PC-3 (cell line): ENCODE measurements around the gene ZNF839. TPM values are rescaled to one million over a fixed set of nuclear protein-coding genes. Genes with fewer than 3 reads are reported as not detected.

Source experiments
- ATAC-seq: fragments of 200-7000 bp; cut with Tn5 transposase; 2 replicates; pipeline ENCODE4 v1.9.1; 2020; ENCODE audit warnings: mild to moderate bottlenecking, moderate library complexity
- BruUV-seq: library from RNA; stranded (reverse); fragments of 400-500 nt; replicated peaks from 2 replicates; lab custom pipeline; 2021; lab: Mats Ljungman, UMichigan
- CTCF ChIA-PET: fragments of 300-600 bp; sonication (Branson Sonifier 250); formaldehyde crosslinking; loops from one replicate; lab custom pipeline; 2022; ENCODE audit warnings: antibody characterized with exemption; lab: Charles Lee
- POLR2A ChIA-PET: fragments of 300-600 bp; sonication (Branson Sonifier 250); formaldehyde crosslinking; loops from one replicate; lab custom pipeline; 2022; ENCODE audit warnings: antibody characterized with exemption; ENCODE audit not compliant: unreplicated experiment; lab: Charles Lee
- DNase-seq: peaks from one replicate; pipeline ENCODE4 v3.0.0-alpha.2; 2015
- H2AFZ ChIP-seq: fragments of 300-600 bp; sonication (generic); 2 replicates; pipeline ENCODE4 v1.6.0; 2016; ENCODE audit warnings: antibody characterized with exemption, low read length
- H3F3A ChIP-seq: fragments of 300-600 bp; sonication (generic); one replicate; pipeline ENCODE4 v1.6.0; 2017; ENCODE audit warnings: antibody characterized with exemption, low read length, control low read depth, mild to moderate bottlenecking; ENCODE audit not compliant: unreplicated experiment
- H3K27ac ChIP-seq: fragments of 300-600 bp; sonication (generic); 2 replicates; pipeline ENCODE4 v1.5.1; 2016; ENCODE audit warnings: mild to moderate bottlenecking, low read length
- H3K27me3 ChIP-seq: fragments of 300-600 bp; sonication (generic); 2 replicates; pipeline ENCODE4 v1.6.1; 2016; ENCODE audit warnings: low read length, mixed read lengths
- H3K36me3 ChIP-seq: fragments of 300-600 bp; sonication (generic); 2 replicates; pipeline ENCODE4 v1.6.1; 2016; ENCODE audit warnings: low read depth, mixed run types, low read length, mixed read lengths
- H3K4me1 ChIP-seq: fragments of 300-600 bp; sonication (generic); 2 replicates; pipeline ENCODE4 v1.5.1; 2016; ENCODE audit warnings: low read length; ENCODE audit not compliant: insufficient read depth
- H3K4me2 ChIP-seq: fragments of 300-600 bp; sonication (generic); 2 replicates; pipeline ENCODE4 v1.6.0; 2016; ENCODE audit warnings: low read length
- H3K4me3 ChIP-seq: fragments of 300-600 bp; sonication (generic); 2 replicates; pipeline ENCODE4 v1.5.1; 2016; ENCODE audit warnings: mild to moderate bottlenecking, low read length, mixed read lengths
- H3K79me2 ChIP-seq: fragments of 300-600 bp; sonication (generic); 2 replicates; pipeline ENCODE4 v1.6.1; 2017; ENCODE audit warnings: low read length, mixed read lengths
- H3K9ac ChIP-seq: fragments of 300-600 bp; sonication (generic); 2 replicates; pipeline ENCODE4 v1.6.0; 2016; ENCODE audit warnings: mild to moderate bottlenecking, low read length
- H3K9me2 ChIP-seq: fragments of 300-600 bp; sonication (generic); replicated peaks from 2 replicates; pipeline ENCODE4 v1.6.1; 2016; ENCODE audit warnings: mixed run types, low read length, mixed read lengths
- H3K9me3 ChIP-seq: fragments of 300-600 bp; sonication (generic); 2 replicates; pipeline ENCODE4 v1.6.1; 2016; ENCODE audit warnings: low read length, mixed read lengths
- H4K20me1 ChIP-seq: fragments of 300-600 bp; sonication (generic); 2 replicates; pipeline ENCODE4 v1.6.1; 2016; ENCODE audit warnings: low read length, mixed read lengths
- EZH2 ChIP-seq: fragments of 300-600 bp; sonication (generic); IDR thresholded peaks from one replicate; pipeline ENCODE4 v1.6.1; 2017; ENCODE audit warnings: antibody characterized with exemption, mild to moderate bottlenecking, low read length; ENCODE audit not compliant: unreplicated experiment
- EZH2phosphoT487 ChIP-seq: fragments of 300-600 bp; sonication (generic); IDR thresholded peaks from 2 replicates; pipeline ENCODE4 v1.6.1; 2018; ENCODE audit warnings: mild to moderate bottlenecking, antibody characterized with exemption, low read length, borderline replicate concordance
- intact Hi-C: fragments of 100-400 bp; cut with micrococcal nuclease; formaldehyde crosslinking; loops from 2 replicates; pipeline ENCODE4 v1.9.0; 2023
- total RNA-seq: library from RNA; depleted of rRNA; stranded (reverse); fragments of >200 nt; gene quantifications from 2 replicates; pipeline ENCODE4 v1.2.3, GENCODE V29; 2014
- TF ChIP-seq, protein P1 (sequence below): fragments of 300-600 bp; sonication (generic); conservative IDR thresholded peaks from 2 replicates; pipeline ENCODE4 v1.5.1; 2017; ENCODE audit warnings: antibody characterized with exemption, low read depth, mild to moderate bottlenecking, low read length

ZNF839 gene
- total RNA-seq, 1 experiment from 2014 or later: 13.2 TPM

DNA sequence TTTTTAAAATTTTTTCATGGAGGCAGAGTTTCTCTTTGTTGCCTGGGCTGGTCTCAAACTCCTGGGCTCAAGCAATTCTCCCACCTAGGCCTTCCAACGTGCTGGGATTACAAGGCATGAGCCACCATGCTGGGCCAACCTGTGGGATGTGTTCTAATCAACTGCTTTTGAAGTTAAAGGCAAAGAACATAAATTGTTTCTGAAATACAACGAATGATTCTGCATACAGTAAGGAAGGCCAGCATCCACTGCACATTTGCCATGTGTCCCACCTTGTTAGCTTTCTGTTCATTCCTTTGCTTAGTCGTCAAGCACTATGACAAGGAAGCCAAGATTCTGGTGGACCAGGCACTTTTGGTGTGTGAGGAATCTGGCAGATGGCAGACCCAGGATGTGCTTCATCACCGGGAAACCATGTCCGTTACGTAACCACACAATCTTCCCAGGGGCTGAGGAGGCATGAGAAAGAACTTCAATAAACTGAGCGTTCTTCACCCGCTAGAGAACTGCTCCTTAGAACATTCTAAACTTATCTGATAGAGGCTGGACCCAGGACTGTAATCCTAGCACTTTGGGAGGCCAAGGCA is 39.1 kb upstream of the ZNF839 start:
- TSS peak; percentile 94 for BruUV-seq
- Histone ChIP-seq H3F3A (peaks cover 27% of the 10 kb centered on the region), H3K27ac (peak overlapping the region; percentile 99), H2AFZ (no peak overlapping the region), H4K20me1 (no peaks in the 10 kb centered on the region), H3K27me3 (no peaks in the 10 kb centered on the region), H3K4me3 (peak overlapping the region; percentile 11; the same call in 1 of the 2 replicates), H3K9me2 (no peaks in the 10 kb centered on the region), H3K9ac (peak overlapping the region; percentile 93), H3K4me1 (peaks cover 74% of the 10 kb centered on the region), H3K36me3 (peaks cover 42% of the 10 kb centered on the region), H3K79me2 (peaks cover 72% of the 10 kb centered on the region), H3K9me3 (no peaks in the 10 kb centered on the region), H3K4me2 (peak overlapping the region; percentile 52)
- ATAC-seq (peak; percentile 39), DNase-seq (peak; percentile 95)
- intact Hi-C loops: loop anchor here (1.0 kb wide), 1 partner anchor 25 kb away; the partner anchor contains the start of gene MOK
- TF ChIP-seq, protein P1, sequence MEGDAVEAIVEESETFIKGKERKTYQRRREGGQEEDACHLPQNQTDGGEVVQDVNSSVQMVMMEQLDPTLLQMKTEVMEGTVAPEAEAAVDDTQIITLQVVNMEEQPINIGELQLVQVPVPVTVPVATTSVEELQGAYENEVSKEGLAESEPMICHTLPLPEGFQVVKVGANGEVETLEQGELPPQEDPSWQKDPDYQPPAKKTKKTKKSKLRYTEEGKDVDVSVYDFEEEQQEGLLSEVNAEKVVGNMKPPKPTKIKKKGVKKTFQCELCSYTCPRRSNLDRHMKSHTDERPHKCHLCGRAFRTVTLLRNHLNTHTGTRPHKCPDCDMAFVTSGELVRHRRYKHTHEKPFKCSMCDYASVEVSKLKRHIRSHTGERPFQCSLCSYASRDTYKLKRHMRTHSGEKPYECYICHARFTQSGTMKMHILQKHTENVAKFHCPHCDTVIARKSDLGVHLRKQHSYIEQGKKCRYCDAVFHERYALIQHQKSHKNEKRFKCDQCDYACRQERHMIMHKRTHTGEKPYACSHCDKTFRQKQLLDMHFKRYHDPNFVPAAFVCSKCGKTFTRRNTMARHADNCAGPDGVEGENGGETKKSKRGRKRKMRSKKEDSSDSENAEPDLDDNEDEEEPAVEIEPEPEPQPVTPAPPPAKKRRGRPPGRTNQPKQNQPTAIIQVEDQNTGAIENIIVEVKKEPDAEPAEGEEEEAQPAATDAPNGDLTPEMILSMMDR: no peak
- TF ChIP-seq EZH2phosphoT487 (no peak), EZH2 (no peak)
- ChIA-PET CTCF (no interaction called here), POLR2A (no interaction called here)

DNA sequence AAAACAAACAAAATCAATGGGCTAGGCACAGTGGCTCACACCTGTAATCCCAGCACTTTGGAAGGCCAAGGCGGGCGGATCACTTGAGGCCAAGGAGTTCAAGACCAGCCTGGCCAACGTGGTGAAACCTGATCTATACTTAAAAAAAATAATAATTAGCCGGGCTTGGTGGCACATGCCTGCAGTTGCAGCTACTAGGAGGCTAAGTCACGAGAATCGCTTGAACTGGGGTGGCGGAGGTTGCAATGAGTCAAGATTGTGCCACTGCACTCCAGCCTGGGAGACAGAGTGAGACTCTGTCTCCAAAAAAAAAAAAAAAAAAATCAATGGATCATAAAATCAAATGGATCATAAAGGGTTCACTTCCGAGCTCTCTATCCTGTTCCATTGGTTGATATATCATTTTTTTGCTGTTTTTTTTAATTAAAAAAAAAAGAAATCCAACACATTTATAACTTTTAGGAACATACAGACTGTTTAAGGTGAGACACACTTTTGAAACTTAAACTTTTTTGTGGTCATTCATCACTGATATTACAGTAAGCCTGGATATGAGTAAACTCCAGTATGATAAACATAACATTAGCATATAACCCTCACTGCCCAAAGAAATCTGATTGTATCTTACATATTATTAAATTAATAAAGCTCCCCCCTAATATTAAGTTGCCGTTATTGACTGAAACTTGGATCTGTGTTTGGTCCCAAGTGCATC is 36.6 kb upstream of the ZNF839 start:
- DNase-seq (no peak), ATAC-seq (no peak)
- BruUV-seq: no TSS peak
- H3K9me3 ChIP-seq: no peaks in the 10 kb centered on the region
- peak overlapping the region; percentile 2; the same call in 1 of the 2 replicates for H3K9ac ChIP-seq
- peaks cover 56% of the 10 kb centered on the region for H3K4me1 ChIP-seq
- ChIA-PET CTCF (no interaction called here), POLR2A (no interaction called here)
- H4K20me1 ChIP-seq: no peaks in the 10 kb centered on the region
- no peak overlapping the region for H3K4me2 ChIP-seq
- peaks cover 29% of the 10 kb centered on the region for H3K36me3 ChIP-seq
- no peak overlapping the region for H2AFZ ChIP-seq
- no peaks in the 10 kb centered on the region for H3K27me3 ChIP-seq
- H3F3A ChIP-seq: peaks cover 27% of the 10 kb centered on the region
- intact Hi-C loops: no loop called here
- no peak overlapping the region for H3K4me3 ChIP-seq
- TF ChIP-seq, protein P1: no peak
- no peak for TF ChIP-seq EZH2phosphoT487
- no peak for TF ChIP-seq EZH2
- H3K9me2 ChIP-seq: no peaks in the 10 kb centered on the region
- peaks cover 72% of the 10 kb centered on the region for H3K79me2 ChIP-seq
- peak overlapping the region; percentile 99 for H3K27ac ChIP-seq

DNA sequence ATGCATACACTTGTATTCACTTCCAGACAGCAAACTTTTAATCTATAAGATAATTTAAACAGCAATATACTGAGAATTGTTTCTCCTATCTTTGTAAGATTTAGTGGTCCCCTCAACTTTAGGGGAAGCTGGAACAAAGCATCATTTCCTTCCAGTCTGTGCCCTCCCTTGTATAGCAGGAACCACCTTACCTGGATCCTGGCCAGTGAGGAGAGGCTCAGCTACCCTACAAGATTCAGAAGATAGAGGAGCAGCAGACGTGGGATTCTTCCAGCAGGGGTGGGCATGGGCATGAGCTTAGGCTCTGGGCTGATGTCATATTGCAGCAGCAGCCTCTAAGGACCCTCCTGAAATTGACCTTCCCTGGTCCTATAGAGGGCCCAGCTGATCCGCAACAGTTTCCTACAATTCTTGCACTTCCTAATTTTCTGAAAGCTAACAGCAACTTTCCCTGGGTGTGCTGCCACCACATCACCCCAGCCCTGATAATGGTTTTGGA is 35.9 kb upstream of the ZNF839 start:
- POLR2A ChIA-PET: no interaction called here
- peak overlapping the region; percentile 2 for H3K9ac ChIP-seq
- H3K79me2 ChIP-seq: peaks cover 73% of the 10 kb centered on the region
- H3K36me3 ChIP-seq: peaks cover 29% of the 10 kb centered on the region
- H3K9me3 ChIP-seq: no peaks in the 10 kb centered on the region
- intact Hi-C loops: no loop called here
- H3F3A ChIP-seq: peaks cover 22% of the 10 kb centered on the region
- DNase-seq (no peak), ATAC-seq (no peak)
- no peak overlapping the region for H2AFZ ChIP-seq
- no TSS peak for BruUV-seq
- H3K27ac ChIP-seq: peak overlapping the region; percentile 99
- TF ChIP-seq EZH2: no peak
- TF ChIP-seq, protein P1: no peak
- no peak for TF ChIP-seq EZH2phosphoT487
- peaks cover 49% of the 10 kb centered on the region for H3K4me1 ChIP-seq
- H3K9me2 ChIP-seq: no peaks in the 10 kb centered on the region
- CTCF ChIA-PET: no interaction called here
- H4K20me1 ChIP-seq: no peaks in the 10 kb centered on the region
- H3K27me3 ChIP-seq: no peaks in the 10 kb centered on the region
- no peak overlapping the region for H3K4me3 ChIP-seq
- H3K4me2 ChIP-seq: no peak overlapping the region
